Common myeloid progenitor, CD34-positive (primary cell): Measurements from ENCODE around the gene BSCL2. TPM values are rescaled to one million over a fixed set of nuclear protein-coding genes. Genes with fewer than 3 reads are reported as not detected.
A peak's percentile ranks its signal among the peaks of the same experiment; 100 is the strongest.

Experiments used
- CTCF ChIA-PET: fragments of 350-600 bp; sonication (Branson Sonifier 250); formaldehyde crosslinking; loops from one replicate; lab custom pipeline; 2021; ENCODE audit warnings: antibody characterized with exemption; lab: Charles Lee
- POLR2A ChIA-PET: fragments of 350-600 bp; sonication (Branson Sonifier 250); formaldehyde crosslinking; loops from one replicate; lab custom pipeline; 2021; ENCODE audit warnings: antibody characterized with exemption; lab: Charles Lee
- DNase-seq, 3 donors: peaks; one replicate each; pipeline versions ENCODE4 v3.0.0 to v3.0.0-alpha.2; 2013
- H3K27ac ChIP-seq, 2 experiments: 1 replicate in 1 of 2; 2 replicates in 1 of 2; pipeline ENCODE4 v1.7.0; 2013; ENCODE audit warnings: inconsistent platforms in 2 of 2, low read length in 2 of 2, mild to moderate bottlenecking in 2 of 2, low read depth in 1 of 2, moderate library complexity in 1 of 2; ENCODE audit not compliant: severe bottlenecking in 2 of 2, insufficient read depth in 1 of 2, poor library complexity in 1 of 2
- H3K27me3 ChIP-seq, 5 experiments: replicated peaks in 2 of 5; 1 replicate in 3 of 5; 2 replicates in 2 of 5; pipeline versions ENCODE4 v1.6.1 to v1.7.0; 2013; ENCODE audit warnings: low read length in 4 of 5, mild to moderate bottlenecking in 2 of 5, moderate library complexity in 2 of 5, inconsistent platforms in 1 of 5; ENCODE audit not compliant: insufficient read depth in 5 of 5, control insufficient read depth in 4 of 5
- H3K36me3 ChIP-seq, 4 experiments: 1 replicate in 2 of 4; 2 replicates in 2 of 4; pipeline versions ENCODE4 v1.6.1 to v1.7.0; 2013; ENCODE audit warnings: low read length in 3 of 4, control low read depth in 1 of 4, mild to moderate bottlenecking in 1 of 4; ENCODE audit not compliant: control insufficient read depth in 4 of 4, insufficient read depth in 4 of 4
- H3K4me1 ChIP-seq, 4 experiments: 1 replicate in 3 of 4; 2 replicates in 1 of 4; pipeline versions ENCODE4 v1.6.1 to v1.7.1; 2013; ENCODE audit warnings: low read length in 3 of 4, mild to moderate bottlenecking in 3 of 4, control low read depth in 1 of 4, inconsistent platforms in 1 of 4, moderate library complexity in 1 of 4; ENCODE audit not compliant: control insufficient read depth in 4 of 4, insufficient read depth in 4 of 4; ENCODE audit errors: control extremely low read depth in 1 of 4
- H3K4me3 ChIP-seq, 7 experiments: 1 replicate in 4 of 7; 2 replicates in 3 of 7; pipeline versions ENCODE4 v1.5.1 to v1.7.0; 2013; ENCODE audit warnings: mild to moderate bottlenecking in 7 of 7, low read length in 6 of 7, moderate library complexity in 6 of 7, inconsistent platforms in 2 of 7, low read depth in 2 of 7, control low read depth in 1 of 7; ENCODE audit not compliant: insufficient read depth in 4 of 7, control insufficient read depth in 1 of 7; ENCODE audit errors: extremely low read depth in 1 of 7
- H3K9me3 ChIP-seq, 5 experiments: 1 replicate in 4 of 5; 2 replicates in 1 of 5; pipeline versions ENCODE4 v1.6.1 to v1.7.1; 2013; ENCODE audit warnings: low read length in 4 of 5, mild to moderate bottlenecking in 2 of 5, inconsistent platforms in 1 of 5, low read depth in 1 of 5, moderate library complexity in 1 of 5; ENCODE audit not compliant: control insufficient read depth in 4 of 5, insufficient read depth in 2 of 5; ENCODE audit errors: control extremely low read depth in 1 of 5
- WGBS: methylation state at CpG from one replicate; pipeline ENCODE4 v1.1.5; 2013; ENCODE audit not compliant: insufficient coverage; 5-methylcytosine and 5-hydroxymethylcytosine counted together
- polyA plus RNA-seq: library from polyadenylated mRNA; unstranded; fragments of 120-200 nt; gene quantifications from one replicate; pipeline ENCODE4 v1.2.1, GENCODE V29; 2013

The BSCL2 gene
- 49.7 TPM for polyA plus RNA-seq

DNA sequence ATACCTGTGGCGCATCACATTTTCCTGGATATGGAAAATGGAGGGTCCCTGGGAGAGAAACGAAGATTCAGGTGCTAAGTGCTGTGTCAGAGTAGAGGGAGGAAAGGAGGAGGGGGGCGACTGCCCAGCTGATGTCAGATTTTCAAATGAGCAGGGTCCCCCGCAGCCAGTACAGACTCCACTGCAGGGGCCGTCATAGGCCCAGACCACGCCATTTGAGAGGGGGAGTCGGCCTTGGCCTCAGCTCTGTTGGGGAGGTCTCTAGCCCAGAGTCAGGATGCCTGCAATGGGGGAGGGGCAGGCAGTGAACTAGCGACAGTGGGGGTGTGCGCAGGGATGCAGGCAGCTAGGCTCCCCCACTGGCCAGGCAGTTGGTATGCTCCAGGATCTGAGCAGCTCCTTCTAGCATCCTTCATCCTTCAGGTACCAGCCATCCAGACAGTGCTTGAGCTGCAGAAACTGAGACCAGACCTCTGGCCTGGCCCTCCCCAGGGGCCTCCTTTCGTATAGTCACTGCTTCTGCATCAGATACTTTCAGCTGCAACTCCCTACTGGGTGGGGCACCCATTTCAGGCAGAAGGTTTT is at the start of gene BSCL2, which contains the start of gene GNG3:
TSS of gene BSCL2 (minus strand) at position 148 of the 585 bp plus-strand sequence. CDS start 229 bp downstream, outside the sequence.
TSS of gene GNG3 (plus strand) at position 400 of the 585 bp plus-strand sequence. CDS start 620 bp downstream, outside the sequence.
- Histone ChIP-seq H3K4me1 (peaks cover 8 to 56% (median 44%) of the 10 kb centered on the region in 4 experiments), H3K36me3 (peaks cover 2 to 27% (median 9%) of the 10 kb centered on the region in 4 experiments), H3K4me3 (peak within 1 kb of the TSS; percentile 33 to 90 (median 82)), H3K27me3 (no peaks in the 10 kb centered on the region), H3K27ac (peak within 1 kb of the TSS; percentile 93 to 97), H3K9me3 (no peaks in the 10 kb centered on the region)
- CTCF ChIA-PET: interaction anchor here (0.9 to 4.1 kb wide), 4 partner anchors 12 to 124 kb away, joined by 3 to 20 read pairs (median 12); partner anchors contain the start of genes MTA2 and STX5
- POLR2A ChIA-PET: interaction anchor here (0.5 to 0.7 kb wide), 2 partner anchors 11 to 20 kb away, joined by 3 to 5 read pairs; partner anchors contain the start of gene HNRNPUL2
- no peak for DNase-seq
- WGBS: 97% methylated on average over 9 of the region's 10 CpGs

DNA sequence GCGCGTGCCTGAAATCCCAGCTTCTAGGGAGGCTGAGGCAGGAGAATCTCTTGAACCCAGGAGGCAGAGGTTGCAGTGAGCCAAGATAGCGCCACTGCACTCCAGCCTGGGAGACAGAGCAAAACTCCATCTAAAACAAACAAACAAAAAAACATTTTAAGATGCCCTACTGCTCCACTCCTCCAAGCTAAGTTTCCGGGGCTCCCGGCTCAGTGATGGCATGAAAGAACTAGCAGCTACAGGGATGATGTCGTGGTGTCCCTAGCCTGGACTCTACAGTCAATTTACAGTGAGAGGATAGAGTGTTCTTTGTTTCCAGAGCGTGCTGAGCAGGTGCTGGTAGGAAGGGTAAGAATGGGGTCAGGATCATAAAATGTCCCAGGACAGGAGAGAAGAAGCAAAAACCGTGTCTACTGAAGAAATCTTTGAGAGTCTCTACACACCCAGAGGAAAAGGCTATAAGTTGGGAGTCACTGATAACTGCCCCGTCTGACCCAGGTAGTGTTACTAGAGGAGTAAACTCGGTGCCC is 47.9 kb upstream of the BSCL2 start:
- no peaks in the 10 kb centered on the region for H3K9me3 ChIP-seq
- no peaks in the 10 kb centered on the region for H3K27me3 ChIP-seq
- no peak for DNase-seq
- peaks cover 0 to 15% (median 9%) of the 10 kb centered on the region in 4 experiments for H3K36me3 ChIP-seq
- ChIA-PET CTCF (interaction anchor here (0.8 to 1.3 kb wide), 2 partner anchors 14 to 17 kb away, joined by 3 to 4 read pairs; no protein-coding TSS in a partner anchor), POLR2A (no interaction called here)
- H3K4me3 ChIP-seq: no peak overlapping the region
- 94% methylated on average over 5 of the region's 10 CpGs for WGBS
- H3K4me1 ChIP-seq: peaks cover 2 to 18% (median 12%) of the 10 kb centered on the region in 4 experiments
- H3K27ac ChIP-seq: no peak overlapping the region

DNA sequence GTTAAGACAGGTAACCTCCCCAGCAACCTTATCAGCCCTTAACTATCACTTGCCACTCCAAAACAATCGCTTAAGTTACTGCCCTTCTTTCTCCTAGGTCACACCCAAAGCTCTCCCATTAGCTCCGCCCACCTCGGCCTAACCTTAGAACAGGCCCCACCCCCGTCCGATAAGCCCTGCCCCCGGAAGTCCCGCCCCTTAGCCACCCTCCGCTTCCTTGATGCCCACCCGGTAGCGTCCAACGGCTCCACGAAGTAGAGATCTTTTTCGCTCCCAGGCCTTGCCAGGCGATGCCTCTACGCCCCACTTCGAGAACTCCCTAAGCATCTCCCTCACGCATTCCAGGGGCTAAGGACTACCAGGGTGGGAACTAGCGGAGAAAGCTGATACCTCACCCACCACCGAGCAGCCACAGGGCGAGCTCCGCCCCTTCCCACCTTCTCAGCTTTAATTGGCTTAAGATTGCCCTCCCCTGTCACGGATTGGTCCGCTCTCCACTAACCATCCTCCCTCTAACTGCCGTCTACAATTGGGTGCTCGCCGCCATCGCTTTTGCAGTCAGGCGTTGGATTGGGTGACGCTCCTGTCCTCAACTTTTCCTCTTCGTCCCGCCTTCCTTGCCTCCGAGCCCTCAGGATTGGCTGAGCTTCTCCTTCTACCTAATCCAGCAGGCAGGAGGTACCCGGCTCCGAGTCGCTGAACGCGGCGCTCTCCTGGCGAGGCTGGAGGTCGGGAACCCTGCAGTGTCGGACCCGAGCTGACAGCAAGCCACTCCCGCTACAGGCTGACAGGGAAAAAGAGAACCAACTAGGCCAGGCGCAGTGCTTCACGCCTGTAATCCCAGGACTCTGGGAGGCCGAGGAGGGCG is 46.7 kb upstream of the BSCL2 start, which contains the start of gene ZBTB3:
TSS of gene ZBTB3 (minus strand) at position 425 of the 868 bp plus-strand sequence. CDS start 496 bp downstream, outside the sequence.
- Histone ChIP-seq H3K4me3 (peak within 1 kb of the TSS; percentile 80 to 97 (median 92)), H3K9me3 (no peaks in the 10 kb centered on the region), H3K36me3 (peaks cover 0 to 17% (median 9%) of the 10 kb centered on the region in 4 experiments), H3K27ac (peak within 1 kb of the TSS; percentile 90 to 91), H3K4me1 (peaks cover 4 to 20% (median 12%) of the 10 kb centered on the region in 4 experiments), H3K27me3 (no peaks in the 10 kb centered on the region)
- CTCF ChIA-PET: interaction anchor here (0.7 to 2.6 kb wide), 17 partner anchors 9 to 109 kb away, joined by 3 to 11 read pairs (median 3); partner anchors contain the start of genes HNRNPUL2 and TMEM179B
- POLR2A ChIA-PET: interaction anchor here (0.6 to 1.5 kb wide), 17 partner anchors 8 to 163 kb away, joined by 3 to 15 read pairs (median 3); partner anchors contain the start of genes C11orf98, CSKMT, HNRNPUL2 and INTS5
- WGBS: 0% methylated on average over 46 of the region's 47 CpGs
- DNase-seq: peak; percentile 100

DNA sequence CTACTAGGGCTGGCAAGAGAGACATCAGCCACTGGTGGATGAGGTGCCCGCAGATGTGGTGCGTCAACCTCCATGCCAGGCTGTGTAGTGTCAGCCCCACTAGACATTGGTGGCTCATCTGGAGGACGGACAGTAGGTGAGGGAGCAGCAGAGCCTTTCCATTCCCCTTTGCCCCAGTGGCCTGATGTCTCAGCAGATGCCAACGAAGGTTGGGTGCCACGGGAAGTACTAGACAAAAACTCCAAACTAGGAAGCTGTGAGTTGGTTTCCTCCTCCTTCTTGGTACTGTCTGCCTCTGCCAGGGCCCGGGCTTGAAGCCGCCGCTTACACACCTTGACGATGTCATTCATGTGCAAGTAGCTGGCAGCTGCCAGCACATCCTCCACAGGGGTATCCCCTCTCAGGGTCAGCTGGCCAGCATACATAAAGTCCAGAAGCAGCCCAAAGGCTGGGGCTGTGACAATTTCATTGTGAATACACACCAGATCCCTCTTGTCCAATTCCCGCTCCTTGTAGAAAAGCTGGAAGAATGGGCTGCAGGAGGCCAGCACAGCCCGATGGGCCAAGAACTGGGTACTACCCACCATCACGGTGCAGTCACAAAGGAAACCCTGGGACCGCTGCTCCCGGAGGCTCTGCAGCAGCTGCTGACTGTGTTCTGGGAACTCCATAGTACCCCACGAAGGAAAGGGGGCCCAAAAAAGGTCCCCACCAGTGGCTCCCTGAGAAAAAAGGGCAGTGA is 45.9 kb upstream of the BSCL2 start:
- Histone ChIP-seq H3K4me1 (peaks cover 4 to 21% (median 14%) of the 10 kb centered on the region in 4 experiments), H3K27me3 (no peaks in the 10 kb centered on the region), H3K4me3 (peak overlapping the region in 6 of 7 experiments; percentile 80 to 97 (median 94)), H3K36me3 (peaks cover 0 to 18% (median 9%) of the 10 kb centered on the region in 4 experiments), H3K27ac (peak overlapping the region; percentile 90 to 91), H3K9me3 (no peaks in the 10 kb centered on the region)
- WGBS: 78% methylated on average over 14 of the region's 15 CpGs
- ChIA-PET POLR2A (interaction anchor here (0.6 to 1.5 kb wide), 15 partner anchors 14 to 102 kb away, joined by 3 to 15 read pairs (median 4); partner anchors contain the start of genes C11orf98, CSKMT, HNRNPUL2 and INTS5), CTCF (interaction anchor here (0.9 to 2.6 kb wide), 12 partner anchors 9 to 110 kb away, joined by 3 to 11 read pairs (median 5); partner anchors contain the start of gene TMEM179B)
- no peak for DNase-seq

DNA sequence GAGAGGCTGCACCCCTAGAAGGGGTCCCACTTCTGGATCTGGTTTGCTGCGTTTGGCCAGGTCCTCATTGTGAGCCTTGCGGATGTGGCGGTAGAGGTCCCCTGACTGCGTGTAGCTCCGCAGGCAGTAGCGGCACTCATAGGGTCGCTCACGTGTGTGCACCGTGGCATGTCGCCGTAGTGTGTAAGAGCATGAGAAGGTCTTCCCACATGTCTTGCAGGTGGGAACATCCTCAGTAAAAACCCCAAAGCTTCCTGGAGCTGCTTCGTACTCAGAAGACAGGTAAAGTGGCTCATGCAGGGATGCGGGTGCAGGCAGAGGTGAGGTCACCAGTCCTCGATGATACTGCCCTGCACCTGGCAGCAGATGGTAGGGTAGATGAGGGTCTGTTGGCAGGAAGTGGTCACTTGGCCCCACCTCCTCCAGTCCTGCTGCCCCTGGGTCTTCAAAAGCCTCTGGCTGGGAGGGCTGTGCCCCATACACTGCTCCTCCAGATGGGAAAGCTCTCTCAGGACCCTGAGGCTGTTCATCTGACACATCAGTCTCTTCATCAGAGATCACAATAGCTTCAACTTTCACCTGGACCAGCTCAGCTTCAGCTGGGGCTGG is 45.1 kb upstream of the BSCL2 start:
- Histone ChIP-seq H3K4me1 (peaks cover 4 to 22% (median 15%) of the 10 kb centered on the region in 4 experiments), H3K4me3 (no peak overlapping the region), H3K27me3 (no peaks in the 10 kb centered on the region), H3K27ac (peak overlapping the region in 1 of 2 experiments; percentile 91), H3K9me3 (no peaks in the 10 kb centered on the region), H3K36me3 (peaks cover 0 to 18% (median 9%) of the 10 kb centered on the region in 4 experiments)
- POLR2A ChIA-PET: interaction anchor here (1.0 to 1.2 kb wide), 2 partner anchors 9 to 29 kb away, joined by 4 to 5 read pairs; partner anchors contain the start of gene POLR2G
- CTCF ChIA-PET: interaction anchor here (0.6 to 2.6 kb wide), 9 partner anchors 9 to 1232 kb away, joined by 3 to 11 read pairs (median 5); partner anchors contain the start of gene POLR2G
- 95% methylated on average over 13 of the region's 14 CpGs for WGBS
- DNase-seq: no peak
